Measurements from ENCODE around the gene APELA. TPM values are rescaled to one million over a fixed set of nuclear protein-coding genes. Genes with fewer than 3 reads are reported as not detected.

APELA gene
- total RNA-seq, 2 donors from 2014 or later: 1.4 to 13.1 TPM

DNA sequence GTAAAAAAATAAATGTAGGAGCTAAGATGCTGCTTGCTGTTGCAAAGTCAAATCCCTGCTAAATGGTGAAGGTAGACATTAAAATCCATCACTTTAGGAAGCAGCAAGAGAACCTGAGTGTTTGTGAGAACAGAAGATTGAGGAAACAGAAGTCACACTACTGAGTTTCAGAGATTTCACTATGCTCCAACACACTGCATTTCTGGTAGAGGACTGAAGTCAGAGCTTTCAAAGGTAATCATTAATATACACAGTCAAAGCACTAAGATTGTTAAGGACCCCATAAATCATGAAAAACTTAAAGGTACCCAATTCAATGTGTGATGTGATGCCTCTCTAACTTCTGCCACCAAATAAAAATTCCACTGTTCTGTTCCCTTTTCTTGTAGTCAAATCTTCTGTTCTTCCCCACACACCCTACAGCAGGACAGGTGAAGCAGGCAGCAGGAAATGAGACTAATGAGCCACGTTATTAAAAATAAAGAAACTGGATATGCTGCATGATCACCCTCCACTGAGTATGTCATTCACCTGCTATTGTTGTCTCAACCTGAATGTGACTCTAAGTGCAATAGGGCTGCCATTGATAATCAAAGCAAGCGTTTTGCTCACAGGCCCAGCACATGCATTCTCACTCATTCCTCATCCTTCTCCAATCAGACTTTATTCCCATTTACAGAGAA, 28.9 kb upstream of the APELA start:
- Histone ChIP-seq H3K36me3 (no peaks in the 10 kb centered on the region), H3K27ac (no peak overlapping the region), H3K27me3 (replicated peaks; ENCODE audit: insufficient read depth) (no peaks in the 10 kb centered on the region), H3K4me1 (replicated peaks) (no peaks in the 10 kb centered on the region), H3K4me3 (no peak overlapping the region), H3K9me3 (no peaks in the 10 kb centered on the region)
- 56% methylated on average over 2 of the region's 2 CpGs for WGBS
- intact Hi-C loops (cut with DNase I): no loop called here
- no peak for DNase-seq (ENCODE audit: low spot score)
- TF ChIP-seq POLR2A (IDR thresholded peaks at IDR 0.05) (no peak), POLR2AphosphoS5 (IDR thresholded peaks at IDR 0.05) (no peak)
- TF ChIP-seq, protein P1, sequence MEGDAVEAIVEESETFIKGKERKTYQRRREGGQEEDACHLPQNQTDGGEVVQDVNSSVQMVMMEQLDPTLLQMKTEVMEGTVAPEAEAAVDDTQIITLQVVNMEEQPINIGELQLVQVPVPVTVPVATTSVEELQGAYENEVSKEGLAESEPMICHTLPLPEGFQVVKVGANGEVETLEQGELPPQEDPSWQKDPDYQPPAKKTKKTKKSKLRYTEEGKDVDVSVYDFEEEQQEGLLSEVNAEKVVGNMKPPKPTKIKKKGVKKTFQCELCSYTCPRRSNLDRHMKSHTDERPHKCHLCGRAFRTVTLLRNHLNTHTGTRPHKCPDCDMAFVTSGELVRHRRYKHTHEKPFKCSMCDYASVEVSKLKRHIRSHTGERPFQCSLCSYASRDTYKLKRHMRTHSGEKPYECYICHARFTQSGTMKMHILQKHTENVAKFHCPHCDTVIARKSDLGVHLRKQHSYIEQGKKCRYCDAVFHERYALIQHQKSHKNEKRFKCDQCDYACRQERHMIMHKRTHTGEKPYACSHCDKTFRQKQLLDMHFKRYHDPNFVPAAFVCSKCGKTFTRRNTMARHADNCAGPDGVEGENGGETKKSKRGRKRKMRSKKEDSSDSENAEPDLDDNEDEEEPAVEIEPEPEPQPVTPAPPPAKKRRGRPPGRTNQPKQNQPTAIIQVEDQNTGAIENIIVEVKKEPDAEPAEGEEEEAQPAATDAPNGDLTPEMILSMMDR (IDR thresholded peaks at IDR 0.05): no peak

DNA sequence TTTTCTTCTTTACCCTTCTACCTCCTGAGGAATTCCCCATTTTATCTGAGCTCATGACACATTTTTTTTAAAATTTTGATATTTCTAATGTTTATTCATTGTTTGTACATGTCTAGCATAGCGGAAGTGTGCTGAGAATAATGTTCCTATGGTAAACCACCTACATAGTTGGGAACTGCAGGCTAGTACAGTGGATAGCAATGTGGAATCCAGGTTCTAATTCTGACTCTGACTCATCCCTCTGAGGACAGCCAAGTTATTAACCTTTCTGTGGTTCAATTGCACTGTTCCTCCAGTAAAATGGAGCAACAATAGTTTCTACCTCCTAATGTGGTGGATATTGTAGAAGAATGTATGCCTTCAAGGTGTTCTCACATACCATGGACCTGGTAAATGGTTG, 20.6 kb upstream of the APELA start:
- WGBS: 87% methylated on average over 1 of the region's 1 CpG
- no peaks in the 10 kb centered on the region for H3K9me3 ChIP-seq
- no peaks in the 10 kb centered on the region for H3K27me3 ChIP-seq (replicated peaks; ENCODE audit: insufficient read depth)
- DNase-seq (ENCODE audit: low spot score): no peak
- no peak overlapping the region for H3K27ac ChIP-seq
- no peak overlapping the region for H3K4me3 ChIP-seq
- H3K4me1 ChIP-seq (replicated peaks): no peaks in the 10 kb centered on the region
- intact Hi-C loops (cut with DNase I): no loop called here
- TF ChIP-seq POLR2AphosphoS5 (IDR thresholded peaks at IDR 0.05) (no peak), POLR2A (IDR thresholded peaks at IDR 0.05) (no peak)
- TF ChIP-seq, protein P1 (IDR thresholded peaks at IDR 0.05): no peak
- H3K36me3 ChIP-seq: no peaks in the 10 kb centered on the region

DNA sequence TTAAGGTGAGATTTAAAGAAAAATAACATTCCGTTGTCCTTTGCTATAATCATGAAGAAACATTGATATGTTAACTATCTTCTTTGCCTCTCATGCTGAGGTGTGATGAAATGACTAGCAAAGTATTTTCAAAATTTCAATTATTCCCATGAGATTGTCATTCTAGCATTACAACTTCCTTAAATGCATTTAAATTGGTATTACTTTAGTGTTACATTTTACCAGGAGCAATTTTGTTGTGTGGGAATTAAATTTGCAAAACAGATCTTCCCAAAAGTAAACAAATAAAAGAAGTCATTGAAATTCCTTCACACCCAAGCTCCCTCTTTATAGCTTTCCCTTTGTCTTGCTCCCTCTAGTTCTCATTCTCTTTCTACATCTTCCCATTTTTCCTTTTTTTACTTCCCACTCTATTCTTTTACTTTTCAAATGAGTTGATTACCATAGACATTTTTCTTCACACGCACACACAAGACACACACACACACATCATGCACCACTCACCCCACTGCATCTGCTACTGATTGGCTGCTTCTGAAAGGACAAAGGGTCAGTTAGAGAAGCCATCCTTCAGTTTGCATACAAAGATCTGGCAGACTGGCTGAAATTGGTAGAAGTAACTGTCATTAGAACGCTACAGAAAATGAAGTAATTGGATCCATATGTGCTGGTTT, 10.0 kb upstream of the APELA start:
- H3K4me1 ChIP-seq (replicated peaks): no peaks in the 10 kb centered on the region

DNA sequence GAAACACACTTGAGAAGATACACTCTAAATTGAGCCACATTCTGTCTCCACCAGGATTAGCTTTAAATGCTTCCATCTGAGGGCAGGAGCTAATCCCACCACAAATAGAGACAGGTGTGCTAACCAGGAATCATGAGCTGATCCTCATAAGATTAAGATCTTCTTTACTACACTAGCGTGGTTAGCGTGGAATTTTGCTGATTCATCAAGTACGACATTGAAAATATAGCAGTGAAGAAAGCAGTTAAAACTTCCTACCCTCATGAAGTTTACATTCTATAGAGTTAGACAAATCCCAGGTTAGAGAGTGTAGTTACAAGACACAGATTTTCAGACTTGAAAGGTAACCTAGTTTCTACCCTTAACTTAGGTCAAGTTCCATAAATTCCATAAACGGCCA, 5.3 kb upstream of the APELA start:
- no peaks in the 10 kb centered on the region for H3K36me3 ChIP-seq
- no peak for DNase-seq (ENCODE audit: low spot score)
- H3K9me3 ChIP-seq: no peaks in the 10 kb centered on the region
- no peak overlapping the region for H3K4me3 ChIP-seq
- intact Hi-C loops (cut with DNase I): no loop called here
- no peak overlapping the region for H3K27ac ChIP-seq
- 83% methylated on average over 4 of the region's 4 CpGs for WGBS
- no peaks in the 10 kb centered on the region for H3K4me1 ChIP-seq (replicated peaks)
- TF ChIP-seq, protein P1 (IDR thresholded peaks at IDR 0.05): no peak
- TF ChIP-seq POLR2A (IDR thresholded peaks at IDR 0.05) (no peak), POLR2AphosphoS5 (IDR thresholded peaks at IDR 0.05) (no peak)
- H3K27me3 ChIP-seq (replicated peaks; ENCODE audit: insufficient read depth): no peaks in the 10 kb centered on the region

More for the DNA sequence above, 10.0 kb upstream of the APELA start:
- WGBS: 34% methylated on average over 3 of the region's 3 CpGs
- Histone ChIP-seq H3K9me3 (no peaks in the 10 kb centered on the region), H3K4me3 (no peak overlapping the region), H3K27me3 (replicated peaks; ENCODE audit: insufficient read depth) (no peaks in the 10 kb centered on the region), H3K27ac (no peak overlapping the region), H3K36me3 (no peaks in the 10 kb centered on the region)
- TF ChIP-seq, protein P1 (IDR thresholded peaks at IDR 0.05): no peak
- TF ChIP-seq POLR2AphosphoS5 (IDR thresholded peaks at IDR 0.05) (no peak), POLR2A (IDR thresholded peaks at IDR 0.05) (no peak)
- DNase-seq (ENCODE audit: low spot score): no peak
- intact Hi-C loops (cut with DNase I): no loop called here

DNA sequence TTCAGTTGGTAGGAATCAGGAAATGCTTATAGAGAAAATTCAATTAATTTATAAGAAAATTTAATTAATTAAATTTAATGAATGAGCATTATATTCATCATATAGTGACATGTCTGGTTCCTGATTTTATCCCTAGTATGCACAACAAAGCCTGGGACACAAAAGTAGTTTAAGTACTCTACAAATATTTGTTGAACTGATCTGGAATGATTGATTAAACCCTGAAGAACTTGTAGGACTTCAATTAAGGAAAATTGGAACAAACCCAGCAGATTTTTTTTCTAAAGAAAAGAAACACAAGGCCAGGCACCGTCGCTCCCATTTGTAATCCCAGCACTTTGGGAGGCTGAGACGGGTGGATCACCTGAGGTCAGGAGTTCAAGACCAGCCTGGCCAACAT, 4.5 kb upstream of the APELA start:
- H3K27ac ChIP-seq: no peak overlapping the region
- TF ChIP-seq POLR2A (IDR thresholded peaks at IDR 0.05) (no peak), POLR2AphosphoS5 (IDR thresholded peaks at IDR 0.05) (no peak)
- TF ChIP-seq, protein P1 (IDR thresholded peaks at IDR 0.05): no peak
- H3K4me3 ChIP-seq: no peak overlapping the region
- no peak for DNase-seq (ENCODE audit: low spot score)
- no peaks in the 10 kb centered on the region for H3K36me3 ChIP-seq
- intact Hi-C loops (cut with DNase I): no loop called here
- 40% methylated on average over 3 of the region's 3 CpGs for whole genome bisulfite sequencing
- H3K9me3 ChIP-seq: no peaks in the 10 kb centered on the region
- H3K4me1 ChIP-seq (replicated peaks): no peaks in the 10 kb centered on the region
- no peaks in the 10 kb centered on the region for H3K27me3 ChIP-seq (replicated peaks; ENCODE audit: insufficient read depth)

Measured in prostate gland (tissue), 2 donors.